ENCODE results near the gene FABP3. TPM values are rescaled to one million over a fixed set of nuclear protein-coding genes. Genes with fewer than 3 reads are reported as not detected.

FABP3 gene
- polyA plus RNA-seq, 2 of the 4 experiments (the other 2 are of a cell fraction) = not detected

DNA sequence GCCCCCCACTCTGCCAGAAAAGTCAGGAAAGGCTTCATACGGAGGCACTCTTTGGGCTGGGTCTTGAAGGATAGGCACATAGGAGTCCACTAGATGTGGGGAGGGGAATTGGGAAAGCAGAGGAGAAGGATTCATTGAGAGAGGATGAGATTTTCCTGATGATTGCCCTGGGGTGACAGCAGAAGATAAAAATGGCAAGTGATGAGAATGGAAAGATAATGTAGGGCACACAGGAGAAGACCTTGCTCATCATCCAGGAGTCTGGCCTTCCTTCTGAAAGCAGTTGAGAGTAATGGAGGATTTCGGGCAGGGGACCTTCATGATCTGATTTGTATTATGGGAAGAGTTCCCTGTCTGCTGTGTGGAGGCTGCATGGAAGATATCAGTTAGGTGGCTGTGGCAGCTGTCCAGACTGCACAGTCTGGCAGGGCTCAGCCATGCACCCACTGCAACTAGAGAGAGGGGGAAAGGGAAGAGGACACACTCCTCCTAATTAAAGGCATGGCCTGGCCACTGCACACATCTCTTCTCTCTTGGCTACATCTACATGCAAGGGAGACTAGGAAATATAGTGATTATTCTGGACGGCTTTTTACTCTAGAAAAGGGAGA is 9.6 kb upstream of the FABP3 start:
- Histone ChIP-seq H3K4me3 (no peak overlapping the region), H3K9me3 (no peaks in the 10 kb centered on the region), H3K27ac (no peak overlapping the region), H3K4me2 (no peak overlapping the region), H3K4me1 (peaks cover 3% of the 10 kb centered on the region; the same call in 2 of the 3 replicates)
- 59% methylated on average over 3 of the region's 3 CpGs for WGBS (ENCODE audit: missing lambda C conversion rate)
- ChIA-PET POLR2A (no interaction called here), CTCF (interaction anchor here (0.7 to 4.0 kb wide), 3 partner anchors 12 to 167 kb away, joined by 3 to 33 read pairs (median 4); no protein-coding TSS in a partner anchor)
- no peak for TF ChIP-seq TP53 (CRISPR knock-in tag; IDR thresholded peaks at IDR 0.05)
- no peak for TF ChIP-seq ZNF302 (CRISPR knock-in tag; IDR thresholded peaks at IDR 0.05)
- TF ChIP-seq HOXB13 (CRISPR knock-in tag; IDR thresholded peaks at IDR 0.05; ENCODE audit: low read depth) = no peak
- TF ChIP-seq HEYL (CRISPR knock-in tag; IDR thresholded peaks at IDR 0.05) = no peak
- no peak for TF ChIP-seq JUNB (IDR thresholded peaks at IDR 0.05)
- TF ChIP-seq CHD4 (IDR thresholded peaks at IDR 0.05; ENCODE audit: borderline replicate concordance) = no peak
- TF ChIP-seq EHMT2 (IDR thresholded peaks at IDR 0.05; ENCODE audit: low read depth) = no peak
- no peak for TF ChIP-seq SMC3 (IDR thresholded peaks at IDR 0.05)
- TF ChIP-seq KDM5A (IDR thresholded peaks at IDR 0.05) = no peak
- TF ChIP-seq HOXA7 (CRISPR knock-in tag; IDR thresholded peaks at IDR 0.05) = no peak
- TF ChIP-seq, protein P1, sequence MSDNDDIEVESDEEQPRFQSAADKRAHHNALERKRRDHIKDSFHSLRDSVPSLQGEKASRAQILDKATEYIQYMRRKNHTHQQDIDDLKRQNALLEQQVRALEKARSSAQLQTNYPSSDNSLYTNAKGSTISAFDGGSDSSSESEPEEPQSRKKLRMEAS (IDR thresholded peaks at IDR 0.05) = no peak
- TF ChIP-seq, protein P2, sequence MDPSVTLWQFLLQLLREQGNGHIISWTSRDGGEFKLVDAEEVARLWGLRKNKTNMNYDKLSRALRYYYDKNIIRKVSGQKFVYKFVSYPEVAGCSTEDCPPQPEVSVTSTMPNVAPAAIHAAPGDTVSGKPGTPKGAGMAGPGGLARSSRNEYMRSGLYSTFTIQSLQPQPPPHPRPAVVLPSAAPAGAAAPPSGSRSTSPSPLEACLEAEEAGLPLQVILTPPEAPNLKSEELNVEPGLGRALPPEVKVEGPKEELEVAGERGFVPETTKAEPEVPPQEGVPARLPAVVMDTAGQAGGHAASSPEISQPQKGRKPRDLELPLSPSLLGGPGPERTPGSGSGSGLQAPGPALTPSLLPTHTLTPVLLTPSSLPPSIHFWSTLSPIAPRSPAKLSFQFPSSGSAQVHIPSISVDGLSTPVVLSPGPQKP (IDR thresholded peaks at IDR 0.05; ENCODE audit: low read depth, low read length) = no peak
- TF ChIP-seq MAFK (IDR thresholded peaks at IDR 0.05; ENCODE audit: partially characterized antibody) = no peak
- no peak for TF ChIP-seq CBX2 (IDR thresholded peaks at IDR 0.05; ENCODE audit: borderline replicate concordance, low read depth)
- TF ChIP-seq NPAS2 (CRISPR knock-in tag; IDR thresholded peaks at IDR 0.05; ENCODE audit: borderline replicate concordance) = no peak
- TF ChIP-seq JUN (IDR thresholded peaks at IDR 0.05) = no peak
- TF ChIP-seq BHLHE40 (IDR thresholded peaks at IDR 0.05; ENCODE audit: low read depth, low read length) = no peak
- no peak for TF ChIP-seq HOXB5 (CRISPR knock-in tag; IDR thresholded peaks at IDR 0.05)
- no peak for TF ChIP-seq RAD21 (conservative IDR thresholded peaks at IDR 0.05 in 1 of 2, IDR thresholded peaks at IDR 0.05 in 1 of 2)
- TF ChIP-seq, protein P3, sequence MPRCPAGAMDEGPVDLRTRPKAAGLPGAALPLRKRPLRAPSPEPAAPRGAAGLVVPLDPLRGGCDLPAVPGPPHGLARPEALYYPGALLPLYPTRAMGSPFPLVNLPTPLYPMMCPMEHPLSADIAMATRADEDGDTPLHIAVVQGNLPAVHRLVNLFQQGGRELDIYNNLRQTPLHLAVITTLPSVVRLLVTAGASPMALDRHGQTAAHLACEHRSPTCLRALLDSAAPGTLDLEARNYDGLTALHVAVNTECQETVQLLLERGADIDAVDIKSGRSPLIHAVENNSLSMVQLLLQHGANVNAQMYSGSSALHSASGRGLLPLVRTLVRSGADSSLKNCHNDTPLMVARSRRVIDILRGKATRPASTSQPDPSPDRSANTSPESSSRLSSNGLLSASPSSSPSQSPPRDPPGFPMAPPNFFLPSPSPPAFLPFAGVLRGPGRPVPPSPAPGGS (IDR thresholded peaks at IDR 0.05) = no peak
- FAIRE-seq = no peak
- no peak; a peak in 1 of 6 replicates for ATAC-seq
- DNase-seq (ENCODE audit: low read depth in 1 of 2, low spot score in 1 of 2) = no peak

DNA sequence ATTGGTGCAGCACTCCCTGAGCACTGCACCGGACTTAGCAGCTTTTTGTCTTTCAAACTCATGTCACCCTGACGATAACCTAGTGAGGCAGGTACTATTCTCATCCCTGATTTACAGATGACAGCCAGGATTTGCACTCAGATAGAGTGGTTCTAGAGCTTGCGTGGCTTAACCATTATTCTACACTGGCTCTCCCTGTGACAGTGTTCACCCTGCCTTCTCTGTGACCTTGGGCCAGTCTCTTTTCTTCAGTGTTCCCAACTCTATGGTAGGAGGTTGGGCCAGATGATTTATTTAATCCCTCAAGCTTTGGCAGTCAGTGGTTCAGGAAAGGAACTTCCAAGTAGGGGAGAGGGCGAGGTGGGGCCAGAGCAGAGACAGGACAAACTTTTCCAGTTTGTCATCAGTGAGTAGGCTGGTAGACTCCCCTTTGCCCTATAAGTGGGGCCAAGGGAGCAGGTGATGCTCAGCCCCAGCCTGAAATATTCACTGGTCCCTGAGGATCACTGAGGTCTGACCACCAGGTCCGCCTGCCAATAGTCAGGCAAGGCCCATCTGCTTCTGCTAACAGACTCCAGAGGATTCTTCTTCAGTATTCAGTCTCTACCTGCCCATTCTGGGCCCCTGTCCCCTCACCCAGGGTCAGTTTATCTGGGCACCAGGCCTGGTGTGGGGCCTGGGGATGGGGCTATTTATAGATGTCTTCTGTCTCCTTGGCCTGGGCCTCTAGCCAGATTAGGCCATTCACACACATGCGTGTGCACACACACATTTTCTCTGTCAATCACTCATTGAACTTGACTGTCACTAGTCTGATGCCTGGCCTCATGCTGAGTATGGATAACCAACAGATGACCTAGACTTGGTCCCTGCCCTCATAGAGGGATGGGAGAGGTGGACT is 8.8 kb upstream of the FABP3 start:
- Histone ChIP-seq H3K4me3 (no peak overlapping the region), H3K9me3 (no peaks in the 10 kb centered on the region), H3K4me2 (no peak overlapping the region), H3K4me1 (peaks cover 11% of the 10 kb centered on the region), H3K27ac (no peak overlapping the region)
- ChIA-PET POLR2A (no interaction called here), CTCF (interaction anchor here (0.9 kb wide), 1 partner anchor 13 kb away, joined by 3 read pairs; no protein-coding TSS in a partner anchor)
- no peak for TF ChIP-seq NFE2L2 (conservative IDR thresholded peaks at IDR 0.05; ENCODE audit: low read length)
- TF ChIP-seq HDAC2 (IDR thresholded peaks at IDR 0.05) = no peak
- TF ChIP-seq, protein P2 (IDR thresholded peaks at IDR 0.05; ENCODE audit: low read depth, low read length) = no peak
- TF ChIP-seq, protein P4, sequence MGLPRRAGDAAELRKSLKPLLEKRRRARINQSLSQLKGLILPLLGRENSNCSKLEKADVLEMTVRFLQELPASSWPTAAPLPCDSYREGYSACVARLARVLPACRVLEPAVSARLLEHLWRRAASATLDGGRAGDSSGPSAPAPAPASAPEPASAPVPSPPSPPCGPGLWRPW (IDR thresholded peaks at IDR 0.05) = no peak
- no peak for TF ChIP-seq BHLHE40 (IDR thresholded peaks at IDR 0.05; ENCODE audit: low read depth, low read length)
- no peak for FAIRE-seq
- no peak for DNase-seq (ENCODE audit: low read depth in 1 of 2, low spot score in 1 of 2)
- no peak for ATAC-seq
- WGBS (ENCODE audit: missing lambda C conversion rate) = 85% methylated on average over 6 of the region's 6 CpGs

Data from A549 (cell line).